Measurements from ENCODE around the gene SLFN12.
A peak's percentile ranks its signal among the peaks of the same experiment; 100 is the strongest.
"Not testable (repeated sequence)": the region's sequence is repeated elsewhere in the genome, so short reads cannot be mapped to it uniquely, and the experiment has no call there.

The SLFN12 gene

GRCh38 chr17:35432176-35433074 is at the start of gene SLFN12:
TSS of gene SLFN12 (minus strand) at chr17:35432500. CDS start at chr17:35423028, 9,472 bp downstream.
- DNase-seq (ENCODE audit: low read depth in 1 of 2, low spot score in 1 of 2) = peak in 1 of 2 donors; percentile 22

- DNase-seq (ENCODE audit: low read depth in 1 of 2, low spot score in 1 of 2) = no peak
Observed at GRCh38 chr17:35479271-35479670, 47.0 kb upstream of the SLFN12 start.

- DNase-seq (ENCODE audit: low read depth in 1 of 2, low spot score in 1 of 2) = no peak
Observed at GRCh38 chr17:35477248-35477647, 44.9 kb upstream of the SLFN12 start.

- DNase-seq (ENCODE audit: low read depth in 1 of 2, low spot score in 1 of 2) = no peak
Observed at GRCh38 chr17:35476283-35476820, 44.1 kb upstream of the SLFN12 start.

GRCh38 chr17:35468475-35468874 is 36.2 kb upstream of the SLFN12 start:
- DNase-seq (ENCODE audit: low read depth in 1 of 2, low spot score in 1 of 2) = no peak

GRCh38 chr17:35467824-35468223 is 35.5 kb upstream of the SLFN12 start:
- no peak for DNase-seq (ENCODE audit: low read depth in 1 of 2, low spot score in 1 of 2)

GRCh38 chr17:35460354-35460851 is 28.1 kb upstream of the SLFN12 start:
- DNase-seq (ENCODE audit: low read depth in 1 of 2, low spot score in 1 of 2) = peak in 1 of 2 donors; percentile 10

- DNase-seq (ENCODE audit: low read depth in 1 of 2, low spot score in 1 of 2) = not testable (repeated sequence)
Observed at GRCh38 chr17:35454035-35454434, 21.7 kb upstream of the SLFN12 start.

- no peak for DNase-seq (ENCODE audit: low read depth in 1 of 2, low spot score in 1 of 2)
Observed at GRCh38 chr17:35453171-35453570, 20.9 kb upstream of the SLFN12 start.

- no peak for DNase-seq (ENCODE audit: low read depth in 1 of 2, low spot score in 1 of 2)
Observed at GRCh38 chr17:35449371-35449931, 17.2 kb upstream of the SLFN12 start.

- DNase-seq (ENCODE audit: low read depth in 1 of 2, low spot score in 1 of 2) = no peak
Observed at GRCh38 chr17:35448899-35449227, 16.6 kb upstream of the SLFN12 start.

- DNase-seq (ENCODE audit: low read depth in 1 of 2, low spot score in 1 of 2) = peak; percentile 64 to 78
Observed at GRCh38 chr17:35448214-35448898, 16.1 kb upstream of the SLFN12 start, which contains the start of gene SLFN13. TSS of gene SLFN13 (minus strand) at chr17:35448766. CDS start at chr17:35445680, 3,086 bp downstream.

GRCh38 chr17:35447499-35447898 is 15.2 kb upstream of the SLFN12 start:
- DNase-seq (ENCODE audit: low read depth in 1 of 2, low spot score in 1 of 2) = no peak

GRCh38 chr17:35438433-35438832 is 6.1 kb upstream of the SLFN12 start:
- DNase-seq (ENCODE audit: low read depth in 1 of 2, low spot score in 1 of 2) = no peak

- DNase-seq (ENCODE audit: low read depth in 1 of 2, low spot score in 1 of 2) = peak; percentile 15 to 29
Observed at GRCh38 chr17:35433075-35433894, 985 bp upstream of the SLFN12 start.

GRCh38 chr17:35429702-35430101 is 2.6 kb downstream of the SLFN12 start:
- DNase-seq (ENCODE audit: low read depth in 1 of 2, low spot score in 1 of 2) = no peak

GRCh38 chr17:35428229-35428628 is 4.1 kb downstream of the SLFN12 start:
- no peak for DNase-seq (ENCODE audit: low read depth in 1 of 2, low spot score in 1 of 2)

GRCh38 chr17:35423761-35424160 is 8.5 kb downstream of the SLFN12 start:
- no peak for DNase-seq (ENCODE audit: low read depth in 1 of 2, low spot score in 1 of 2)

- DNase-seq (ENCODE audit: low read depth in 1 of 2, low spot score in 1 of 2) = not testable (repeated sequence)
Observed at GRCh38 chr17:35421069-35421468, 11.2 kb downstream of the SLFN12 start.

GRCh38 chr17:35416659-35417058 is 15.6 kb downstream of the SLFN12 start:
- DNase-seq (ENCODE audit: low read depth in 1 of 2, low spot score in 1 of 2) = no peak

- not testable (repeated sequence) for DNase-seq (ENCODE audit: low read depth in 1 of 2, low spot score in 1 of 2)
Observed at GRCh38 chr17:35414707-35415106, 17.6 kb downstream of the SLFN12 start.

Data from stimulated activated CD4-positive, alpha-beta T cell treated with anti-CD3 and anti-CD28 coated beads, Interleukin-15, amount 100 ng/mL, for 1 hour (primary cell).